H1 (cell line): ENCODE results near the gene FNIP2.

Experiments
- BRCA1 ChIP-seq: IDR thresholded peaks from 2 replicates; pipeline ENCODE4 v1.6.1; 2012; ENCODE audit warnings: low read depth, low read length, improper control_type of control experiment
- CHD2 ChIP-seq: IDR thresholded peaks from 2 replicates; pipeline ENCODE4 v1.6.1; 2012; ENCODE audit warnings: low read length, improper control_type of control experiment
- EZH2 ChIP-seq: fragments of 200-600 bp; sonication (generic); IDR thresholded peaks from 2 replicates; pipeline ENCODE4 v1.7.1; 2012; ENCODE audit warnings: low read depth, mild to moderate bottlenecking, moderate library complexity, low read length, inconsistent platforms; ENCODE audit not compliant: severe bottlenecking
- GABPA ChIP-seq: IDR thresholded peaks from 2 replicates; pipeline ENCODE4 v1.6.1; 2011; ENCODE audit warnings: mild to moderate bottlenecking, low read length, moderate library complexity, borderline replicate concordance; ENCODE audit not compliant: insufficient read depth
- HDAC6 ChIP-seq: IDR thresholded peaks from one replicate; pipeline ENCODE4 v1.7.1; 2012; ENCODE audit warnings: low read depth, mild to moderate bottlenecking, inconsistent platforms, low read length, moderate library complexity
- NRF1 ChIP-seq: IDR thresholded peaks from 2 replicates; pipeline ENCODE4 v1.6.1; 2011; ENCODE audit warnings: mild to moderate bottlenecking, low read depth, low read length, improper control_type of control experiment
- POLR2A ChIP-seq, 2 experiments: IDR thresholded peaks; 1 replicate in 1 of 2; 2 replicates in 1 of 2; pipeline ENCODE4 v1.6.1; 2011; ENCODE audit warnings: low read depth in 2 of 2, low read length in 2 of 2, mild to moderate bottlenecking in 2 of 2; ENCODE audit errors: control extremely low read depth in 1 of 2
- POLR2AphosphoS5 ChIP-seq: IDR thresholded peaks from 2 replicates; pipeline ENCODE4 v1.6.1; 2011; ENCODE audit warnings: low read depth, low read length
- SP2 ChIP-seq: IDR thresholded peaks from 2 replicates; pipeline ENCODE4 v1.6.1; 2012; ENCODE audit warnings: mild to moderate bottlenecking, low read length, inconsistent platforms
- TAF1 ChIP-seq: IDR thresholded peaks from 2 replicates; pipeline ENCODE4 v1.6.1; 2011; ENCODE audit warnings: mild to moderate bottlenecking, low read depth, low read length
- TEAD4 ChIP-seq: IDR thresholded peaks from 2 replicates; pipeline ENCODE4 v1.6.1; 2012; ENCODE audit warnings: low read depth, low read length, inconsistent platforms, mixed read lengths
- TF ChIP-seq, protein P1 (sequence below), 3 experiments: IDR thresholded peaks; 1 replicate in 2 of 3; 2 replicates in 1 of 3; pipeline versions ENCODE4 v1.5.1 to v1.6.1; 2011; ENCODE audit warnings: low read length in 3 of 3, mild to moderate bottlenecking in 3 of 3, inconsistent platforms in 2 of 3, low read depth in 1 of 3, moderate library complexity in 1 of 3; ENCODE audit not compliant: insufficient read depth in 1 of 3; ENCODE audit errors: control extremely low read depth in 1 of 3
- TF ChIP-seq, protein P2 (sequence below): IDR thresholded peaks from 2 replicates; pipeline ENCODE4 v1.6.1; 2011; ENCODE audit warnings: low read length, improper control_type of control experiment
- TF ChIP-seq, protein P3 (sequence below): IDR thresholded peaks from 2 replicates; pipeline ENCODE4 v1.6.1; 2011; ENCODE audit warnings: low read depth, mild to moderate bottlenecking, low read length; ENCODE audit not compliant: insufficient read depth

DNA sequence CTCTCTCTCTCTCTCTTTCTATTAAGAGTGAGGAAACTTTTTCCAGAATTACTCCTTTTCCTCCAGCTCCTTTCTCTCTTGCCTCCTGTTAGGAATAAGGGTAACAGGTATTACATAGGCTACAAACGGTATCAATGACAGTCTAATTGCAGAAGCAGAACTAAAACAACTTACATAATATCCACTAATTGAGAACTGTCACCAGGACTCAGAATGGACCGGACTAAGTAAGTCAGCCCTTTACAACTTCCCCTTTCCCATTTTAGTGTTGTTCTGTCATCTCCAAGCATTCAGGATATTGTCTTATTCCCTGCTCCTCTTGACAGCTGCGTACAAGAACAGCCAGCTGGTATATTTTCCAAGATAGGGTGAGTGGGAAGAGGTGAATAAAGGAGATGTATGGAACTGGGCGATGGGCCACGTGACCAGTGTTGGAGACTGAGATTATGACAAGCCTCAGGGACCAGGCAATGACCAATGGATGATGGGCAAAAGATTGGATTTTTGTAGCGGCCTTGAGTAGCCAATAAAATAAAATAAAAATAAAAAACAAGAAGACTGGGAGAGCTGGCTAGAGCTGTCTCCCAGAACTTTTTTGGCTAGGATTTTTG is 2.3 kb upstream of the FNIP2 start:
- TF ChIP-seq, protein P1, sequence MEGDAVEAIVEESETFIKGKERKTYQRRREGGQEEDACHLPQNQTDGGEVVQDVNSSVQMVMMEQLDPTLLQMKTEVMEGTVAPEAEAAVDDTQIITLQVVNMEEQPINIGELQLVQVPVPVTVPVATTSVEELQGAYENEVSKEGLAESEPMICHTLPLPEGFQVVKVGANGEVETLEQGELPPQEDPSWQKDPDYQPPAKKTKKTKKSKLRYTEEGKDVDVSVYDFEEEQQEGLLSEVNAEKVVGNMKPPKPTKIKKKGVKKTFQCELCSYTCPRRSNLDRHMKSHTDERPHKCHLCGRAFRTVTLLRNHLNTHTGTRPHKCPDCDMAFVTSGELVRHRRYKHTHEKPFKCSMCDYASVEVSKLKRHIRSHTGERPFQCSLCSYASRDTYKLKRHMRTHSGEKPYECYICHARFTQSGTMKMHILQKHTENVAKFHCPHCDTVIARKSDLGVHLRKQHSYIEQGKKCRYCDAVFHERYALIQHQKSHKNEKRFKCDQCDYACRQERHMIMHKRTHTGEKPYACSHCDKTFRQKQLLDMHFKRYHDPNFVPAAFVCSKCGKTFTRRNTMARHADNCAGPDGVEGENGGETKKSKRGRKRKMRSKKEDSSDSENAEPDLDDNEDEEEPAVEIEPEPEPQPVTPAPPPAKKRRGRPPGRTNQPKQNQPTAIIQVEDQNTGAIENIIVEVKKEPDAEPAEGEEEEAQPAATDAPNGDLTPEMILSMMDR (IDR thresholded peaks at IDR 0.05; ENCODE audit: control extremely low read depth in 1 of 3, insufficient read depth in 1 of 3, low read depth in 1 of 3, low read length in 3 of 3), result no peak
- TF ChIP-seq TAF1 (no peak), HDAC6 (no peak), TEAD4 (no peak), GABPA (no peak), EZH2 (no peak), POLR2AphosphoS5 (no peak), BRCA1 (no peak), SP2 (no peak), NRF1 (no peak), CHD2 (no peak), POLR2A (IDR thresholded peaks at IDR 0.05; ENCODE audit: control extremely low read depth in 1 of 2, low read depth in 2 of 2, low read length in 2 of 2) (no peak)
- TF ChIP-seq, protein P2, sequence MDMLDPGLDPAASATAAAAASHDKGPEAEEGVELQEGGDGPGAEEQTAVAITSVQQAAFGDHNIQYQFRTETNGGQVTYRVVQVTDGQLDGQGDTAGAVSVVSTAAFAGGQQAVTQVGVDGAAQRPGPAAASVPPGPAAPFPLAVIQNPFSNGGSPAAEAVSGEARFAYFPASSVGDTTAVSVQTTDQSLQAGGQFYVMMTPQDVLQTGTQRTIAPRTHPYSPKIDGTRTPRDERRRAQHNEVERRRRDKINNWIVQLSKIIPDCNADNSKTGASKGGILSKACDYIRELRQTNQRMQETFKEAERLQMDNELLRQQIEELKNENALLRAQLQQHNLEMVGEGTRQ, result no peak
- TF ChIP-seq, protein P3, sequence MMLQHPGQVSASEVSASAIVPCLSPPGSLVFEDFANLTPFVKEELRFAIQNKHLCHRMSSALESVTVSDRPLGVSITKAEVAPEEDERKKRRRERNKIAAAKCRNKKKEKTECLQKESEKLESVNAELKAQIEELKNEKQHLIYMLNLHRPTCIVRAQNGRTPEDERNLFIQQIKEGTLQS, result no peak
